GM18502 (cell line): Measurements from ENCODE around the gene ATP2C2.
"Not testable (repeated sequence)": the region's sequence is repeated elsewhere in the genome, so short reads cannot be mapped to it uniquely, and the experiment has no call there.

Experiments used
- ATAC-seq: cut with Tn5 transposase; IDR thresholded peaks from one replicate; pipeline ENCODE4 v1.9.1; 2021; ENCODE audit warnings: mild to moderate bottlenecking; ENCODE audit not compliant: unreplicated experiment, poor library complexity

The ATP2C2 gene

GRCh38 chr16:84390131-84390785 is 21.9 kb downstream of the ATP2C2 start:
- no peak for ATAC-seq

GRCh38 chr16:84391151-84392030 is 23.1 kb downstream of the ATP2C2 start:
- no peak for ATAC-seq

- no peak for ATAC-seq
Observed at GRCh38 chr16:84392031-84392360, 23.7 kb downstream of the ATP2C2 start.

GRCh38 chr16:84396082-84396481 is 27.7 kb downstream of the ATP2C2 start:
- not testable (repeated sequence) for ATAC-seq

- no peak for ATAC-seq
Observed at GRCh38 chr16:84396537-84397008, 28.2 kb downstream of the ATP2C2 start.

- no peak for ATAC-seq
Observed at GRCh38 chr16:84397090-84397489, 28.8 kb downstream of the ATP2C2 start.

- ATAC-seq = no peak
Observed at GRCh38 chr16:84398701-84399100, 30.4 kb downstream of the ATP2C2 start.

- ATAC-seq = not testable (repeated sequence)
Observed at GRCh38 chr16:84399912-84400311, 31.6 kb downstream of the ATP2C2 start.

GRCh38 chr16:84403435-84403834 is 35.1 kb downstream of the ATP2C2 start:
- not testable (repeated sequence) for ATAC-seq

GRCh38 chr16:84404324-84404723 is 36.0 kb downstream of the ATP2C2 start:
- ATAC-seq = no peak

- no peak for ATAC-seq
Observed at GRCh38 chr16:84404936-84405639, 36.8 kb downstream of the ATP2C2 start.

GRCh38 chr16:84406006-84406963 is 37.9 kb downstream of the ATP2C2 start:
- ATAC-seq = no peak

- no peak for ATAC-seq
Observed at GRCh38 chr16:84407588-84408313, 39.4 kb downstream of the ATP2C2 start.

GRCh38 chr16:84408314-84408690 is 40.0 kb downstream of the ATP2C2 start:
- ATAC-seq = no peak

- no peak for ATAC-seq
Observed at GRCh38 chr16:84408856-84409255, 40.5 kb downstream of the ATP2C2 start.

- no peak for ATAC-seq
Observed at GRCh38 chr16:84410361-84411138, 42.2 kb downstream of the ATP2C2 start.

- ATAC-seq = no peak
Observed at GRCh38 chr16:84411768-84412167, 43.4 kb downstream of the ATP2C2 start.

GRCh38 chr16:84412262-84412661 is 43.9 kb downstream of the ATP2C2 start:
- ATAC-seq = no peak
